Measurements from ENCODE around the gene RALGDS. TPM values are rescaled to one million over a fixed set of nuclear protein-coding genes. Genes with fewer than 3 reads are reported as not detected.

Gene RALGDS
- total RNA-seq, 1 experiment from 2014 or later = 36.1 TPM

GRCh38 chr9:133162861-133163503 is 41.9 kb upstream of the RALGDS start:
- no peak for DNase-seq (ENCODE audit: low read depth, low spot score)
- intact Hi-C loops (cut with micrococcal nuclease) = no loop called here
- H3K27me3 ChIP-seq (ENCODE audit: insufficient read depth, low read length) = no peaks in the 10 kb centered on the region
- no peaks in the 10 kb centered on the region for H3K9me2 ChIP-seq (ENCODE audit: insufficient read depth)
- no peak overlapping the region for H3K4me2 ChIP-seq (ENCODE audit: low read length)
- no peak for ATAC-seq
- no peak overlapping the region for H2AFZ ChIP-seq (ENCODE audit: low read depth, low read length, poor library complexity, severe bottlenecking)
- POLR2A ChIA-PET = no interaction called here
- RAD21 ChIA-PET (ENCODE audit: low non-redundant PET in 1 of 2, low total read pairs in 2 of 2, uncharacterized antibody in 2 of 2, unreplicated experiment in 2 of 2) = no interaction called here
- H3K79me2 ChIP-seq (ENCODE audit: insufficient read depth, low read length) = no peaks in the 10 kb centered on the region
- BruUV-seq (replicated peaks) = no TSS peak
- H3K9ac ChIP-seq (ENCODE audit: low read length) = no peak overlapping the region
- no peak overlapping the region for H3K27ac ChIP-seq (ENCODE audit: low read depth, low read length)
- H3K36me3 ChIP-seq (ENCODE audit: control insufficient read depth in 1 of 2, insufficient read depth in 2 of 2, low read length in 2 of 2) = no peaks in the 10 kb centered on the region
- no peak overlapping the region for H3K4me3 ChIP-seq (replicated peaks in 1 of 2; ENCODE audit: low read depth in 1 of 2, low read length in 2 of 2)
- H3K9me3 ChIP-seq (ENCODE audit: control insufficient read depth in 1 of 2, insufficient read depth in 1 of 2, low read depth in 1 of 2, low read length in 2 of 2) = no peaks in the 10 kb centered on the region
- CTCF ChIA-PET = no interaction called here
- no peaks in the 10 kb centered on the region for H4K20me1 ChIP-seq (ENCODE audit: insufficient read depth)
- 0 out of 4 replicates have a peak, but pooled peaks cover 0 to 3% of the 10 kb centered on the region in 2 experiments for H3K4me1 ChIP-seq (ENCODE audit: control insufficient read depth in 1 of 2, insufficient read depth in 2 of 2, low read length in 2 of 2)
- no peak for TF ChIP-seq ZNF274 (IDR thresholded peaks at IDR 0.05; ENCODE audit: low read depth, low read length)
- TF ChIP-seq POLR2A (IDR thresholded peaks at IDR 0.05; ENCODE audit: borderline replicate concordance, extremely low read depth, insufficient read depth, insufficient read length) = no peak
- TF ChIP-seq EZH2phosphoT487 (IDR thresholded peaks at IDR 0.05; ENCODE audit: borderline replicate concordance) = no peak
- TF ChIP-seq REST (IDR thresholded peaks at IDR 0.05; ENCODE audit: low read depth) = no peak
- TF ChIP-seq SRF (IDR thresholded peaks at IDR 0.05; ENCODE audit: low read depth) = no peak
- TF ChIP-seq ELF1 (IDR thresholded peaks at IDR 0.05; ENCODE audit: borderline replicate concordance, low read depth) = no peak
